ENCODE results near the gene MAP4K1.

The MAP4K1 gene

DNA sequence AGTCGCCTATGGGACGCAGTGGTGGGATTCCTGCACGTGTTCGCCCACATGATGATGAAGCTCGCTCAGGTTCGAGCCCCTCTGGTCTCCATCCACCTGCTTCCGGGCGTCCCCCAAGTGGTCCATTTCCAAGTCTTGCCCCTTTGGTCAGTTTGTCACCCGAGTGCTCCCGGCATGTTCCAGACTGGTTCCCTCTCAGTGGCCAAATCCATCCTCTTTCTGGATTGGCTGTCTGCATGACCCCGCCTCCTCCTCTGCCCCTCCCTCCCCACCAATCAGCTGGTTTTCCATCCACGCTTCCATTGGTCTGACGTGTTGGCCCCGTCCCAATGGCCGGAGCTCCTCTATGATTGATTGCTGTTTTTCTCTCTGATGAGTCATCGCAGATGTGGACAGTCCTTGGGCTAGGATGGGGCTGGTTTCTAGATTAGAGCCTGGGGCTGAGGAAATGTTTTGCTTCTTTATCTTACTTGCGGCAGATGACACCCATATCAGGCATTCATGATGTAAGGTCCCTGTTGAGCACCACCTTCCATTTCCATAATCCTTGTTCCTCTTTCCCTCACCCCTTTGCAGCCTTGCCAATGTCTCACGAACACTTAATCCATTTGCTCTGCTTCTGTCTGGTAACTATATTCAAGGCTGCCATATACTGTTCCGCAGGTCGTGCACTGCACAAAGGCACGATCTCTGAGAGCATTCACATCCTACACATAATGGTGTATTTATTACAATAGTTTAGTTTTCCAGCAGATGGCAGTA lies 73.8 kb downstream of the MAP4K1 start:
- peak; percentile 94 for DNase-seq (ENCODE audit: low spot score)

- no peak for DNase-seq (ENCODE audit: low spot score)
These were observed 74.4 kb downstream of the MAP4K1 start for GRCh38 chr19:38543286-38543806.

GRCh38 chr19:38542040-38542439 lies 75.7 kb downstream of the MAP4K1 start:
- DNase-seq (ENCODE audit: low spot score) = no peak

DNA sequence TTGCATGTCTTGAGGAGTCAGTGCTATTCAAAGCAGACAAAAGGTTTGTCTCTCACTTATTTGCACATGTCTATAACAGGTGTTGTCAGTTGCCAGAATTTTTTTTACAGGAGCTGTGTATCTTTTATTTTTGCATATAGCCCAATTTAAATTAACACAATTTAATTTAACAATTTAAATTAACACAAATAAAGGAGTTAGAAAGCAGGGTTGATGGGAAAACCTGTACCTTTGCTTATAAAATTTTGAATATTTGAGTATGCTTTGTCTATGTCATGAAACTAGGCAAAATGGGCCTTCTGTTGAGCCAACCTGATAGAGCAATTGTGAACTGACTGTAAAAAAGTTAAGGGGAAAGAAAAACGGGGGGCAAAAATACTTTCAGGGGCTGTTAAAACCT lies 78.0 kb downstream of the MAP4K1 start:
- DNase-seq (ENCODE audit: low spot score) = no peak

DNA sequence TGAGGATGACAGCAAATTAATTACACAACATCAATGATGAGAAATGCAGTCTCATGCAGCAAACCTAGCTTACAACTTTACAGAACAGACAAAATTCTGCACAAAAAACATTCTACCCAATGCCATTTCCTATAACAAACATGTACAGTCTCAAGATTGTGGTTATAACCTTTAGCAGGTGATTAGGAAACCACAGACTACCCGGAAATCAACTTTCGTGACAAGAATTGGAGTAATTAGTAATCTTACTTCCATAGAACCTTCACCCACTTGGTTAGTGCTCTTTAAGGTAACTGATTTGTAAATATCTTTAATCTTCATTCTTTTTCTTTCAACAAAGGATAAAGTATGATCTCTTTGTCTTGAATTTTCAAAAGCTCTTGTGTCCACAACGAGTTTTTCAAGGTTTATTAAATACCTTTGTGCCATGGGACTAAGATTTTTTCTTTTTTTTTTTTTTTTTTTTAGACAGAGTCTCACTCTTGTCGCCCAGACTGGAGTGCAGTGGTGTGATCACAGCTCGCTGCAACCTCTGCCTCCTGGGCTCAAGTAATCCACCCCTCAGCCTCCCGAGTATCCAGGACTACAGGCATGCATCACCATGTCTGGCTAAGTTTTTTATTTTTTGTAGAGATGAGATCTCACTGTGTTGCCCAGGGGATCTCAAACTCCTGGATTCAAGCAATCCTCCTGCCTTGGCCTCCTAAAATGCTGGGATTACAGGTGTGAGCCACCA lies 78.8 kb downstream of the MAP4K1 start:
- DNase-seq (ENCODE audit: low spot score) = no peak

DNA sequence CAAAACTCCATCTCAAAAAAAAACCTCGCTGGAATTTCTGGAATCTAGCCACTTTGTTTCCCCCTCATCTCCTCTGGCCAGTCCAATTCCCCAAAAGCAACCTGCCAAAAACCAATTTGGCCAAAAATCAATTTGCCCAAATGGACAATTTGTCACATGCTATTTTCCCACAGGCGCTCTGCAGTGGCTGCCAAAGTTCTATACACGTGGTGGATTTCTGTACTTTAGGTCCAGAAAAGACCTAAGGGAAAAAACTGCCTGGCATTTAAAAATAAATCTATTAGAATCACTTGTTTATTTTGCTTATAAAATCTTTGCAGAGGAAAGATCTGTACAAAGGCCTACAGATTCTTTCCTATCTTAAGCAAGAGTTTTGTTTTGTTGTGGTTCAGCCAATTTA lies 79.4 kb downstream of the MAP4K1 start:
- peak; percentile 52 for DNase-seq (ENCODE audit: low spot score)
